Fibroblast of skin of scalp (primary cell): ENCODE results near the gene SCARF1. TPM values are rescaled to one million over a fixed set of nuclear protein-coding genes. Genes with fewer than 3 reads are reported as not detected.
"Not testable (repeated sequence)": the region's sequence is repeated elsewhere in the genome, so short reads cannot be mapped to it uniquely, and the experiment has no call there.

Experiments used
- DNase-seq: peaks from one replicate; pipeline ENCODE4 v3.0.0-alpha.2; 2013
- polyA plus RNA-seq, 2 experiments: library from polyadenylated mRNA; unstranded; fragments of 120-200 nt; gene quantifications; one replicate each; pipeline ENCODE4 v1.2.1, GENCODE V29; 2013; ENCODE audit not compliant: insufficient read length in 2 of 2

SCARF1 gene
- 0.12 TPM for polyA plus RNA-seq (2013, experiment 1 of 2; ENCODE audit: insufficient read length)
- 0.31 TPM for polyA plus RNA-seq (2013, experiment 2 of 2; ENCODE audit: insufficient read length)

- no peak for DNase-seq
Measured at GRCh38 chr17:1645207-1646171, at the start of gene SCARF1. Gene SCARF1, minus strand, starts transcription at chr17:1645732. Its CDS starts 35 bp downstream, at chr17:1645697.

- no peak for DNase-seq
Measured at GRCh38 chr17:1693339-1693738, 47.8 kb upstream of the SCARF1 start.

GRCh38 chr17:1690544-1691221 lies 45.2 kb upstream of the SCARF1 start:
- DNase-seq: no peak

- not testable (repeated sequence) for DNase-seq
Measured at GRCh38 chr17:1688405-1688804, 42.9 kb upstream of the SCARF1 start.

- DNase-seq: no peak
Measured at GRCh38 chr17:1686086-1686485, 40.6 kb upstream of the SCARF1 start.

- peak; percentile 97 for DNase-seq
Measured at GRCh38 chr17:1684378-1685189, 39.1 kb upstream of the SCARF1 start, which contains the start of gene PRPF8. Gene PRPF8, minus strand, starts transcription at chr17:1684867. Its CDS starts 296 bp downstream, at chr17:1684571.

- DNase-seq: no peak
Measured at GRCh38 chr17:1683459-1683858, 37.9 kb upstream of the SCARF1 start.

GRCh38 chr17:1676401-1676800 lies 30.9 kb upstream of the SCARF1 start:
- no peak for DNase-seq

- no peak for DNase-seq
Measured at GRCh38 chr17:1673041-1673785, 27.7 kb upstream of the SCARF1 start.

GRCh38 chr17:1663934-1664333 lies 18.4 kb upstream of the SCARF1 start:
- DNase-seq: not testable (repeated sequence)

GRCh38 chr17:1661045-1661444 lies 15.5 kb upstream of the SCARF1 start:
- no peak for DNase-seq

- DNase-seq: no peak
Measured at GRCh38 chr17:1658100-1658499, 12.6 kb upstream of the SCARF1 start.

- DNase-seq: no peak
Measured at GRCh38 chr17:1653735-1654134, 8.2 kb upstream of the SCARF1 start.

- not testable (repeated sequence) for DNase-seq
Measured at GRCh38 chr17:1652794-1653193, 7.3 kb upstream of the SCARF1 start.

- DNase-seq: no peak
Measured at GRCh38 chr17:1651559-1651844, 6.0 kb upstream of the SCARF1 start.

- DNase-seq: no peak
Measured at GRCh38 chr17:1650731-1651558, 5.4 kb upstream of the SCARF1 start.

- DNase-seq: no peak
Measured at GRCh38 chr17:1649844-1650501, 4.4 kb upstream of the SCARF1 start, which contains the start of gene RILP. Gene RILP, minus strand, starts transcription at chr17:1649866. Its CDS starts 62 bp downstream, at chr17:1649804.

GRCh38 chr17:1648963-1649843 lies 3.7 kb upstream of the SCARF1 start:
- DNase-seq: peak; percentile 94
